K562 (cell line): ENCODE results near the gene DCLK1. TPM values are rescaled to one million over a fixed set of nuclear protein-coding genes. Genes with fewer than 3 reads are reported as not detected.

ENCODE experiments used
- AFF4 ChIP-seq: sonication (generic); formaldehyde crosslinking; IDR thresholded peaks from 2 replicates; pipeline ENCODE4 v1.8.0; 2023; ENCODE audit warnings: mild to moderate bottlenecking, missing genetic modification reagents
- CHD1 ChIP-seq: fragments of 200-600 bp; sonication (generic); IDR thresholded peaks from one replicate; pipeline ENCODE4 v1.6.1; 2012; ENCODE audit warnings: mild to moderate bottlenecking, moderate library complexity, low read length, inconsistent platforms
- CTCF ChIP-seq, 3 experiments: IDR thresholded peaks in 2 of 3; conservative IDR thresholded peaks in 1 of 3; 2 replicates each; pipeline ENCODE4 v1.5.1; 2011 to 2012; ENCODE audit warnings: low read length in 3 of 3, mild to moderate bottlenecking in 3 of 3, control low read depth in 2 of 3, improper control_type of control experiment in 1 of 3, inconsistent platforms in 1 of 3, low read depth in 1 of 3, mixed read lengths in 1 of 3, moderate library complexity in 1 of 3; ENCODE audit not compliant: insufficient read depth in 2 of 3
- DACH1 ChIP-seq: fragments of 450-650 bp; IDR thresholded peaks from 2 replicates; pipeline ENCODE4 v1.6.1; 2018; ENCODE audit not compliant: partially characterized antibody
- DIDO1 ChIP-seq: fragments of 450-650 bp; IDR thresholded peaks from 2 replicates; pipeline ENCODE4 v1.6.1; 2016; ENCODE audit warnings: low read depth, missing biosample characterization, missing genetic modification characterization
- ELK3 ChIP-seq: fragments of 450-650 bp; formaldehyde crosslinking; IDR thresholded peaks from 2 replicates; pipeline ENCODE4 v1.4.0; 2020; ENCODE audit warnings: mild to moderate bottlenecking
- GABPB1 ChIP-seq: sonication (generic); formaldehyde crosslinking; IDR thresholded peaks from 2 replicates; pipeline ENCODE4 v1.8.0; 2022; ENCODE audit warnings: mild to moderate bottlenecking, missing genetic modification reagents
- GTF2E2 ChIP-seq: fragments of 200-800 bp; sonication (Bioruptor generic); IDR thresholded peaks from 2 replicates; pipeline ENCODE4 v1.6.1; 2016; ENCODE audit warnings: missing genetic modification characterization, missing compliant biosample characterization
- HINFP ChIP-seq: fragments of 450-650 bp; conservative IDR thresholded peaks from 2 replicates; pipeline ENCODE4 v1.6.1; 2016; ENCODE audit warnings: missing genetic modification characterization, low read depth, mild to moderate bottlenecking, control low read depth, missing compliant biosample characterization
- POLR2G ChIP-seq: fragments of 200-400 bp; formaldehyde crosslinking; IDR thresholded peaks from 2 replicates; pipeline ENCODE4 v1.6.1; 2017; ENCODE audit warnings: low read depth, mild to moderate bottlenecking, antibody characterized with exemption, low read length, moderate library complexity
- POLR2H ChIP-seq: IDR thresholded peaks from 2 replicates; pipeline ENCODE4 v1.6.1; 2016; ENCODE audit warnings: missing genetic modification characterization, low read depth, mild to moderate bottlenecking, control low read depth, missing compliant biosample characterization, moderate library complexity
- SRSF7 ChIP-seq: fragments of 200-400 bp; formaldehyde crosslinking; optimal IDR thresholded peaks from 2 replicates; pipeline ENCODE3; 2017; ENCODE audit warnings: mild to moderate bottlenecking, low read depth, low read length
- VEZF1 ChIP-seq: fragments of 200-800 bp; sonication (Bioruptor generic); IDR thresholded peaks from 2 replicates; pipeline ENCODE4 v1.6.1; 2017; ENCODE audit warnings: missing genetic modification characterization, missing compliant biosample characterization
- polyA plus RNA-seq, 8 experiments: library from polyadenylated mRNA; depleted of rRNA in 4 of 8; stranded (reverse) in 5 of 8; unstranded in 3 of 8; fragments of >200 nt; fragmentation: Nextera tagmentation in 2 of 8; fragmentation: Illumina TruSeq in 1 of 8; extraction: Ambion mirVana in 2 of 8; extraction: Trizol in 1 of 8; gene quantifications; 2 replicates each; pipeline versions ENCODE4 v1.2.1 to v1.2.3, GENCODE V29; 2011 to 2014; ENCODE audit warnings: inconsistent platforms in 1 of 8, missing spikeins in 1 of 8
- total RNA-seq, 7 experiments: library from RNA; depleted of rRNA in 6 of 7; stranded (reverse); fragments of >200 nt in 6 of 7; fragmentation: Illumina TruSeq in 2 of 7; extraction: Trizol in 2 of 7; gene quantifications; 2 replicates each; pipeline versions ENCODE4 v1.2.1 to v1.2.3, GENCODE V29; 2011 to 2021; ENCODE audit warnings: low replicate concordance in 1 of 7
- TF ChIP-seq, protein P1 (sequence below): fragments of 450-650 bp; formaldehyde crosslinking; IDR thresholded peaks from 2 replicates; pipeline ENCODE4 v1.4.0; 2020; ENCODE audit warnings: mild to moderate bottlenecking, moderate library complexity

DCLK1 gene
- total and polyA plus RNA-seq, 9 of the 15 experiments (the other 6 are each of a cell fraction or from before 2014, with no cell fraction given), result 0.07 TPM; not detected in 8

DNA sequence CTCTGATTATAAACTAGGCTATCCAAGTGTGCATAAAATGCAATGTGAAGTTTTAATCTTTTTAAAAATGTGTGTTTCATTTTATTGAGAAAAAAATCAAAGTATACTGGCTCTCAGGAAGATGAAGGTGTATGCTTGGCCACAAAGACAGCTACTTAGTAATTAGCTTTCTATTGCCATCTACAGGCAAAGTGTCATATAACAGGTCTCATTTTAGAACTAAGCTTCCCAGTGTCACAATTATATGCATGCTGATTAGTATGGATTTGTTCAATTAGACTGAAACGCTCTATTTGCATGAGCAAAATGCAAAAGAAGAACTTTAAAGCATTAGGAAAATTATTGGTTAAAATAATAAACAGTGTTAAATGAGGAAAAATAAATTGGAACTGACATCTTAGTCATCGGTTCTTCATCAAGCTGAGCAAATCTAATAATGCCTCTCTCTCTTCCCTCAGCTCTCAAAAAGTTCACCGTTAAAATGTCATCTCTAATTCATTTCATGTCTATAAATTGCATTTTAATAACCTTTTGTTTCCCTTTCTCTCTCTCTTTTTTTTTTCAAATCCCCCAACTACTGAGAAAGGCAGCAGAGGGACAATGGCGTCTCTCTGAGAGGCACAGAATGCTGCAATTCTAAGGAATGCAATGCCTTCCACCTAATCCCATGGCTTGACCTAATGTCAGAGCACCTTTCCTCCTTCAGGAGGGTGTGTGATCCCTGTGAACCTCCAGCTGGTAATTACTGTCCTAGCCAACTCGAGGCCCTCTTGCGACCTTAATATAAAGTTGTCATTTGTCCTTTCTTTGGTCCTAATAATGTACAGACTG, 341.6 kb downstream of the DCLK1 start (continued):
- TF ChIP-seq, protein P1, sequence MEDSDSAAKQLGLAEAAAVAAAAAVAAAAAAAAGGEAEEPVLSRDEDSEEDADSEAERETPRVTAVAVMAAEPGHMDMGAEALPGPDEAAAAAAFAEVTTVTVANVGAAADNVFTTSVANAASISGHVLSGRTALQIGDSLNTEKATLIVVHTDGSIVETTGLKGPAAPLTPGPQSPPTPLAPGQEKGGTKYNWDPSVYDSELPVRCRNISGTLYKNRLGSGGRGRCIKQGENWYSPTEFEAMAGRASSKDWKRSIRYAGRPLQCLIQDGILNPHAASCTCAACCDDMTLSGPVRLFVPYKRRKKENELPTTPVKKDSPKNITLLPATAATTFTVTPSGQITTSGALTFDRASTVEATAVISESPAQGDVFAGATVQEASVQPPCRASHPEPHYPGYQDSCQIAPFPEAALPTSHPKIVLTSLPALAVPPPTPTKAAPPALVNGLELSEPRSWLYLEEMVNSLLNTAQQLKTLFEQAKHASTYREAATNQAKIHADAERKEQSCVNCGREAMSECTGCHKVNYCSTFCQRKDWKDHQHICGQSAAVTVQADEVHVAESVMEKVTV (CRISPR knock-in tag), result 0 out of 2 replicates have a peak, but pooled peaks have one; percentile 22
- no peak for TF ChIP-seq POLR2G
- TF ChIP-seq GABPB1 (CRISPR knock-in tag), result no peak
- no peak for TF ChIP-seq DIDO1 (tag)
- TF ChIP-seq AFF4 (CRISPR knock-in tag), result no peak
- no peak for TF ChIP-seq CHD1
- no peak for TF ChIP-seq ELK3
- no peak for TF ChIP-seq GTF2E2
- TF ChIP-seq SRSF7, result no peak
- no peak for TF ChIP-seq VEZF1 (CRISPR knock-in tag)
- TF ChIP-seq POLR2H (tag), result no peak
- TF ChIP-seq HINFP (tag), result no peak
- TF ChIP-seq CTCF (IDR thresholded peaks at IDR 0.05 in 2 of 3, conservative IDR thresholded peaks at IDR 0.05 in 1 of 3; ENCODE audit: insufficient read depth in 2 of 3, low read depth in 1 of 3, low read length in 3 of 3), result peak in 1 of 3 experiments; percentile 42; a peak in 2 of 6 replicates
- peak; percentile 54 for TF ChIP-seq DACH1
